ENCODE data around the gene NEAT1. TPM values are rescaled to one million over a fixed set of nuclear protein-coding genes. Genes with fewer than 3 reads are reported as not detected.
A peak's percentile ranks its signal among the peaks of the same experiment; 100 is the strongest.
"Not testable (repeated sequence)": the region's sequence is repeated elsewhere in the genome, so short reads cannot be mapped to it uniquely, and the experiment has no call there.

The NEAT1 gene
- total RNA-seq, 6 donors from 2014 or later: 245 to 3,084 (median 1,019) TPM

DNA sequence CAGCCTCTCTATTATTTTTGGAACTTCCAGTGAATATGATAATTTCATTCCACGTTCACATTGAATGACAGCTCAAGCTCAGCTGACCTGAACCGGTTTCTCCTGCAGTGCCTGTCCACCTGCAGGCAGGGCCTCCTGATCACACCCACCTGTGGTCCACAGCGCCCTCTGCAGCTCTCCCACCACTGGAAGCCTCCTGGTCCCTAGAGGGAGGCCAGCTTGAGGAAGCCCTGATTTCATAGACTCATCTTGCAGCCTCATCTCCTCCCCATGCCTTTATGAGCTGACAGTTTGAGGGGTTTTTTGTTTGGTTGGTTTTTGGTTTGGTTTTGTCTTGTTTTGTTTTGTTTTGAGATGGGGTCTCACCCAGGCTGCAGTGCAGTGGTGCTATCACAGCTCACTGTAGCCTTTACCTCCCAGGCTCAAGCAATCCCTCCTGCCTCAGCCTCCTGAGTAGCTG lies 46.3 kb downstream of the NEAT1 start:
- ATAC-seq (ENCODE audit: low FRiP score in 2 of 2) (peak; percentile 32 to 73), DNase-seq (peak in 1 of 2 donors; percentile 94)
- Histone ChIP-seq H3K27me3 (no peaks in the 10 kb centered on the region), H3K9me3 (no peaks in the 10 kb centered on the region), H3K4me1 (peaks cover 21 to 43% (median 25%) of the 10 kb centered on the region in 4 donors), H3K27ac (peak overlapping the region in 1 of 4 donors; percentile 36), H3K4me3 (no peak overlapping the region), H3K36me3 (no peaks in the 10 kb centered on the region)
- TF ChIP-seq, protein P1, sequence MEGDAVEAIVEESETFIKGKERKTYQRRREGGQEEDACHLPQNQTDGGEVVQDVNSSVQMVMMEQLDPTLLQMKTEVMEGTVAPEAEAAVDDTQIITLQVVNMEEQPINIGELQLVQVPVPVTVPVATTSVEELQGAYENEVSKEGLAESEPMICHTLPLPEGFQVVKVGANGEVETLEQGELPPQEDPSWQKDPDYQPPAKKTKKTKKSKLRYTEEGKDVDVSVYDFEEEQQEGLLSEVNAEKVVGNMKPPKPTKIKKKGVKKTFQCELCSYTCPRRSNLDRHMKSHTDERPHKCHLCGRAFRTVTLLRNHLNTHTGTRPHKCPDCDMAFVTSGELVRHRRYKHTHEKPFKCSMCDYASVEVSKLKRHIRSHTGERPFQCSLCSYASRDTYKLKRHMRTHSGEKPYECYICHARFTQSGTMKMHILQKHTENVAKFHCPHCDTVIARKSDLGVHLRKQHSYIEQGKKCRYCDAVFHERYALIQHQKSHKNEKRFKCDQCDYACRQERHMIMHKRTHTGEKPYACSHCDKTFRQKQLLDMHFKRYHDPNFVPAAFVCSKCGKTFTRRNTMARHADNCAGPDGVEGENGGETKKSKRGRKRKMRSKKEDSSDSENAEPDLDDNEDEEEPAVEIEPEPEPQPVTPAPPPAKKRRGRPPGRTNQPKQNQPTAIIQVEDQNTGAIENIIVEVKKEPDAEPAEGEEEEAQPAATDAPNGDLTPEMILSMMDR (IDR thresholded peaks at IDR 0.05): peak; percentile 56 to 87 (median 71)
- TF ChIP-seq EP300 (IDR thresholded peaks at IDR 0.05): no peak
- no peak for TF ChIP-seq POLR2A (IDR thresholded peaks at IDR 0.05)
- peak in 1 of 2 donors; percentile 35 for TF ChIP-seq POLR2AphosphoS5 (IDR thresholded peaks at IDR 0.05)
- 23 to 25% methylated on average over 3 of the region's 3 CpGs for WGBS, 2 donors

DNA sequence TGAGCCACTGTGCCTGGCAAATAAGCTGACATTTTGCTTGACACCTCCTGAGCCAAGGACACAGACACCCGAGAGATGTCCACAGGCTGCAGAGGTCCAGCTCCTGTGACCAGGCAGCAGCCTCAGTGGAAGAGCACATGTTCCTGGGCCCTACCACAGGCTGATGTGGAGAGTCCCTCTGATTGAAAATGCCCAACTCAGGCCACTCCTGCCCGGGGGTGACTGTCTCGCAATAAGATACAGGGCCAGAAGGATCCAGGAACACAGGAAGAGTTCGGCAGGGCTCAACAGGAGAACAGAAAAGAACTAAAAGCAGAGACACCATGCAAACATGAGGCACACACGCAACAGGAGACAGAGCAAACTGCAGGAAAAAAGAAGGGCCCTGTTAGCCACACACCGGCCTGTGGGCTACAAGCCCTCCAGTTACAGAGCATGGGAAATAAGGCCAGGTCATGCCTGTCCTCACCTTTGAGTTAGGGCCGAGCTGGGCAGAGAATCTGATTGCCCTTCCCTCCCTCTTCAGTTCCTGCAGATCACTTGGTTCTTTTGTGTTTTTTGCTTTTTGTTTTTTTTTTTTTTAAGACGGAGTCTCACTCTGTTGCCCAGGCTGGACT lies 47.9 kb downstream of the NEAT1 start:
- WGBS, 2 donors: 74 to 77% methylated on average over 8 of the region's 8 CpGs
- TF ChIP-seq, protein P1 (IDR thresholded peaks at IDR 0.05): no peak
- TF ChIP-seq EP300 (IDR thresholded peaks at IDR 0.05) (no peak), POLR2A (IDR thresholded peaks at IDR 0.05) (no peak), POLR2AphosphoS5 (IDR thresholded peaks at IDR 0.05) (no peak)
- no peak overlapping the region for H3K4me3 ChIP-seq
- no peaks in the 10 kb centered on the region for H3K36me3 ChIP-seq
- H3K4me1 ChIP-seq: peaks cover 21 to 43% (median 25%) of the 10 kb centered on the region in 4 donors
- no peaks in the 10 kb centered on the region for H3K27me3 ChIP-seq
- ATAC-seq (ENCODE audit: low FRiP score in 2 of 2): no peak
- DNase-seq: no peak
- no peaks in the 10 kb centered on the region for H3K9me3 ChIP-seq
- H3K27ac ChIP-seq: peak overlapping the region; percentile 91 to 96 (median 94)

GRCh38 chr11:65471447-65471891 lies 48.9 kb downstream of the NEAT1 start:
- Histone ChIP-seq H3K9me3 (no peaks in the 10 kb centered on the region), H3K27me3 (no peaks in the 10 kb centered on the region), H3K4me3 (peak overlapping the region in 3 of 4 donors; percentile 9 to 36 (median 31)), H3K27ac (peak overlapping the region; percentile 91 to 96 (median 94)), H3K36me3 (no peaks in the 10 kb centered on the region), H3K4me1 (peaks cover 26 to 52% (median 32%) of the 10 kb centered on the region in 4 donors)
- peak; percentile 56 to 69 for TF ChIP-seq POLR2AphosphoS5 (IDR thresholded peaks at IDR 0.05)
- TF ChIP-seq, protein P1 (IDR thresholded peaks at IDR 0.05): peak; percentile 62 to 85 (median 76)
- TF ChIP-seq EP300 (IDR thresholded peaks at IDR 0.05): peak in 1 of 4 donors; percentile 10
- no peak for TF ChIP-seq POLR2A (IDR thresholded peaks at IDR 0.05)
- WGBS, 2 donors: 48 to 56% methylated on average over 6 to 8 of the region's 8 CpGs
- ATAC-seq (ENCODE audit: low FRiP score in 2 of 2) (peak; percentile 83 to 92), DNase-seq (peak in 1 of 2 donors; percentile 91)

GRCh38 chr11:65472588-65473277 lies 50.1 kb downstream of the NEAT1 start:
- H3K4me1 ChIP-seq: peaks cover 30 to 57% (median 34%) of the 10 kb centered on the region in 4 donors
- H3K36me3 ChIP-seq; ATAC-seq (ENCODE audit: low FRiP score in 2 of 2); H3K27me3 ChIP-seq; H3K9me3 ChIP-seq; DNase-seq; H3K4me3 ChIP-seq: not testable (repeated sequence)
- 81 to 85% methylated on average over 14 of the region's 14 CpGs for WGBS, 2 donors
- H3K27ac ChIP-seq: peak overlapping the region; percentile 91 to 96 (median 94)

GRCh38 chr11:65473278-65473860 lies 50.8 kb downstream of the NEAT1 start:
- Histone ChIP-seq H3K27me3 (no peaks in the 10 kb centered on the region), H3K27ac (peak overlapping the region; percentile 91 to 96 (median 94)), H3K4me3 (no peak overlapping the region), H3K4me1 (peaks cover 36 to 57% (median 41%) of the 10 kb centered on the region in 4 donors), H3K9me3 (no peaks in the 10 kb centered on the region), H3K36me3 (no peaks in the 10 kb centered on the region)
- DNase-seq (no peak), ATAC-seq (ENCODE audit: low FRiP score in 2 of 2) (no peak)
- WGBS, 2 donors: 87 to 92% methylated on average over 7 of the region's 7 CpGs
- TF ChIP-seq POLR2AphosphoS5 (IDR thresholded peaks at IDR 0.05) (no peak), EP300 (IDR thresholded peaks at IDR 0.05) (no peak), POLR2A (IDR thresholded peaks at IDR 0.05) (no peak)
- TF ChIP-seq, protein P1 (IDR thresholded peaks at IDR 0.05): no peak
